GM12878 (cell line): ENCODE measurements around the gene JCHAIN. TPM values are rescaled to one million over a fixed set of nuclear protein-coding genes. Genes with fewer than 3 reads are reported as not detected.

ENCODE experiments used
- ATF2 ChIP-seq: IDR thresholded peaks from 2 replicates; pipeline ENCODE4 v1.6.1; 2012; ENCODE audit warnings: low read length, inconsistent platforms
- BCL11A ChIP-seq: IDR thresholded peaks from 2 replicates; pipeline ENCODE4 v1.6.1; 2011; ENCODE audit warnings: low read depth, low read length
- CBX3 ChIP-seq: fragments of 200-600 bp; sonication (generic); IDR thresholded peaks from 2 replicates; pipeline ENCODE4 v1.6.1; 2016; ENCODE audit warnings: low read depth, borderline replicate concordance
- CEBPB ChIP-seq, 2 experiments: fragments of 150-350 bp in 1 of 2; IDR thresholded peaks; 2 replicates each; pipeline ENCODE4 v1.6.1; 2012 to 2014; ENCODE audit warnings: low read depth in 2 of 2, low read length in 2 of 2, borderline replicate concordance in 1 of 2, inconsistent platforms in 1 of 2
- EZH2 ChIP-seq: IDR thresholded peaks from 2 replicates; pipeline ENCODE4 v1.6.1; 2012; ENCODE audit warnings: low read depth, mild to moderate bottlenecking, control low read depth, inconsistent platforms, low read length, borderline replicate concordance; ENCODE audit not compliant: control insufficient read depth
- HDAC6 ChIP-seq: fragments of 200-600 bp; sonication (generic); IDR thresholded peaks from one replicate; pipeline ENCODE4 v1.8.0; 2017; ENCODE audit warnings: antibody characterized with exemption; ENCODE audit not compliant: unreplicated experiment
- KLF5 ChIP-seq: fragments of 450-650 bp; IDR thresholded peaks from 2 replicates; pipeline ENCODE4 v1.6.1; 2014; ENCODE audit warnings: mild to moderate bottlenecking; ENCODE audit not compliant: partially characterized antibody
- MEF2A ChIP-seq: IDR thresholded peaks from 2 replicates; pipeline ENCODE4 v1.6.1; 2011; ENCODE audit warnings: low read depth, mild to moderate bottlenecking, low read length, moderate library complexity; ENCODE audit not compliant: insufficient read depth
- MEF2B ChIP-seq: fragments of 450-650 bp; IDR thresholded peaks from 2 replicates; pipeline ENCODE4 v1.6.1; 2018; ENCODE audit warnings: mild to moderate bottlenecking, moderate library complexity; ENCODE audit not compliant: partially characterized antibody, poor library complexity, severe bottlenecking
- MYB ChIP-seq: fragments of 150-350 bp; IDR thresholded peaks from 2 replicates; pipeline ENCODE4 v1.6.1; 2014; ENCODE audit warnings: mild to moderate bottlenecking, low read depth, low read length, borderline replicate concordance
- PKNOX1 ChIP-seq: fragments of 450-650 bp; IDR thresholded peaks from 2 replicates; pipeline ENCODE4 v1.6.1; 2016; ENCODE audit warnings: mild to moderate bottlenecking
- POU2F2 ChIP-seq: IDR thresholded peaks from 3 replicates; pipeline ENCODE4 v1.6.1; 2011; ENCODE audit warnings: low read depth, mild to moderate bottlenecking, low read length, borderline replicate concordance
- RFX5 ChIP-seq: IDR thresholded peaks from 2 replicates; pipeline ENCODE4 v1.6.1; 2011; ENCODE audit warnings: low read depth, low read length, improper control_type of control experiment
- RUNX3 ChIP-seq: IDR thresholded peaks from 2 replicates; pipeline ENCODE4 v1.6.1; 2012; ENCODE audit warnings: low read length, inconsistent platforms
- SKIL ChIP-seq: fragments of 450-650 bp; IDR thresholded peaks from 2 replicates; pipeline ENCODE4 v1.6.1; 2017; ENCODE audit warnings: mild to moderate bottlenecking, low read depth, inconsistent platforms; ENCODE audit not compliant: poor library complexity, severe bottlenecking
- ZBED1 ChIP-seq: IDR thresholded peaks from 2 replicates; pipeline ENCODE4 v1.6.1; 2016; ENCODE audit warnings: borderline replicate concordance
- ZNF24 ChIP-seq: fragments of 450-650 bp; IDR thresholded peaks from 2 replicates; pipeline ENCODE4 v1.6.1; 2017; ENCODE audit warnings: antibody characterized with exemption, mild to moderate bottlenecking
- ZNF274 ChIP-seq: IDR thresholded peaks from one replicate; pipeline ENCODE4 v1.8.0; 2011; ENCODE audit not compliant: insufficient read length, insufficient read depth
- ZNF592 ChIP-seq: fragments of 450-650 bp; IDR thresholded peaks from 2 replicates; pipeline ENCODE4 v1.6.1; 2017; ENCODE audit warnings: mild to moderate bottlenecking, moderate library complexity
- polyA plus RNA-seq, 11 experiments: library from polyadenylated mRNA; depleted of rRNA in 4 of 11; unstranded in 6 of 11; stranded (reverse) in 5 of 11; fragments of >200 nt; fragmentation: Nextera tagmentation in 4 of 11; fragmentation: Illumina TruSeq in 1 of 11; extraction: Ambion mirVana in 4 of 11; extraction: Trizol in 1 of 11; gene quantifications; 1 replicate in 1 of 11; 2 replicates in 10 of 11; pipeline versions ENCODE4 v1.2.1 to v1.2.3, GENCODE V29; 2011 to 2016; ENCODE audit warnings: inconsistent platforms in 2 of 11, missing spikeins in 2 of 11, low read depth in 1 of 11
- total RNA-seq, 4 experiments: library from RNA; depleted of rRNA in 3 of 4; stranded (reverse); fragments of >200 nt in 3 of 4; fragmentation: Illumina TruSeq in 1 of 4; extraction: Trizol in 1 of 4; gene quantifications; 2 replicates each; pipeline versions ENCODE4 v1.2.1 to v1.2.3, GENCODE V29; 2013 to 2021
- TF ChIP-seq, protein P1 (sequence below): IDR thresholded peaks from 2 replicates; pipeline ENCODE4 v1.6.1; 2011; ENCODE audit warnings: low read depth, mild to moderate bottlenecking, low read length, moderate library complexity, borderline replicate concordance; ENCODE audit errors: extremely low read depth

JCHAIN gene
- total and polyA plus RNA-seq, 10 of the 15 experiments (the other 5 are each of a cell fraction or from before 2014, with no cell fraction given), result 188 to 1,045 (median 486) TPM

GRCh38 chr4:70681704-70682103 lies 15.4 kb upstream of the JCHAIN start (continued):
- peak; percentile 70; the same call in 1 of the 2 replicates for TF ChIP-seq ATF2
- TF ChIP-seq MEF2A, result peak; percentile 96
- no peak for TF ChIP-seq ZNF24
- no peak for TF ChIP-seq RFX5
- peak; percentile 18; the same call in 1 of the 2 replicates for TF ChIP-seq PKNOX1
- TF ChIP-seq MEF2B, result peak; percentile 91
- TF ChIP-seq MYB, result no peak
- no peak for TF ChIP-seq ZNF274
- peak; percentile 21 for TF ChIP-seq SKIL
- TF ChIP-seq CEBPB (IDR thresholded peaks at IDR 0.05; ENCODE audit: borderline replicate concordance in 1 of 2, low read depth in 2 of 2, low read length in 2 of 2), result no peak
- TF ChIP-seq CBX3, result no peak
- no peak for TF ChIP-seq ZBED1
- no peak for TF ChIP-seq EZH2
- TF ChIP-seq KLF5, result no peak
- TF ChIP-seq, protein P1, sequence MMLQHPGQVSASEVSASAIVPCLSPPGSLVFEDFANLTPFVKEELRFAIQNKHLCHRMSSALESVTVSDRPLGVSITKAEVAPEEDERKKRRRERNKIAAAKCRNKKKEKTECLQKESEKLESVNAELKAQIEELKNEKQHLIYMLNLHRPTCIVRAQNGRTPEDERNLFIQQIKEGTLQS, result no peak
- TF ChIP-seq BCL11A, result no peak
- TF ChIP-seq POU2F2, result no peak
- no peak for TF ChIP-seq HDAC6
- peak; percentile 64; the same call in 1 of the 2 replicates for TF ChIP-seq RUNX3
- TF ChIP-seq ZNF592, result no peak
